Gastrocnemius medialis (tissue), 4 donors: Measurements from ENCODE around the gene TRNP1. TPM values are rescaled to one million over a fixed set of nuclear protein-coding genes. Genes with fewer than 3 reads are reported as not detected.
A peak's percentile ranks its signal among the peaks of the same experiment; 100 is the strongest.

ENCODE experiments used
- ATAC-seq, 2 donors: fragments of 150-250 bp; one replicate each; pipeline ENCODE4 v1.9.1; 2016
- DNase-seq, 2 donors: peaks; one replicate each; pipeline ENCODE4 v3.0.0-alpha.2; 2019
- H3K27ac ChIP-seq, 4 donors: fragments of 200-600 bp; sonication (generic); 1 replicate in 1 of 4; 2 replicates in 3 of 4; pipeline ENCODE4 v1.5.1; 2016 to 2018; ENCODE audit warnings: mild to moderate bottlenecking in 2 of 4, moderate library complexity in 1 of 4
- H3K27me3 ChIP-seq, 3 donors: fragments of 200-600 bp; sonication (generic) in 2 of 3; 1 replicate in 1 of 3; 2 replicates in 2 of 3; pipeline versions ENCODE4 v1.5.1 to v1.6.0; 2016 to 2019; ENCODE audit warnings: mild to moderate bottlenecking in 1 of 3, moderate library complexity in 1 of 3
- H3K36me3 ChIP-seq, 2 donors: fragments of 200-600 bp; sonication (generic) in 1 of 2; one replicate each; pipeline ENCODE4 v1.5.1; 2017 to 2018
- H3K4me1 ChIP-seq, 2 donors: fragments of 200-600 bp; sonication (generic) in 1 of 2; one replicate each; pipeline ENCODE4 v1.5.1; 2016 to 2017; ENCODE audit warnings: mild to moderate bottlenecking in 2 of 2
- H3K4me3 ChIP-seq, 4 donors: fragments of 200-600 bp; sonication (generic) in 3 of 4; 1 replicate in 1 of 4; 2 replicates in 3 of 4; pipeline ENCODE4 v1.5.1; 2016 to 2019; ENCODE audit warnings: mild to moderate bottlenecking in 2 of 4
- H3K9me3 ChIP-seq, 3 donors: fragments of 200-600 bp; sonication (generic) in 2 of 3; 1 replicate in 1 of 3; 2 replicates in 2 of 3; pipeline ENCODE4 v1.5.1; 2016 to 2019
- CTCF ChIP-seq, 5 experiments: fragments of 450-650 bp in 3 of 5; fragments of 200-600 bp in 2 of 5; sonication (generic) in 2 of 5; IDR thresholded peaks in 4 of 5; conservative IDR thresholded peaks in 1 of 5; 1 replicate in 4 of 5; 2 replicates in 1 of 5; pipeline ENCODE4 v1.5.1; 2016 to 2019; ENCODE audit warnings: antibody characterized with exemption in 5 of 5, mild to moderate bottlenecking in 3 of 5, moderate library complexity in 3 of 5
- POLR2A ChIP-seq, 2 donors: fragments of 450-650 bp; IDR thresholded peaks; one replicate each; pipeline ENCODE4 v1.6.1; 2017; ENCODE audit warnings: antibody characterized with exemption in 2 of 2, mild to moderate bottlenecking in 2 of 2, moderate library complexity in 2 of 2
- in situ Hi-C, 4 donors: fragments of 200-750 bp; cut with MboI; loops; one replicate each; pipeline versions ENCODE4 v1.15.0 to v1.8.0; 2017; ENCODE audit warnings: low sequenced_read_pairs in 4 of 4
- intact Hi-C: fragments of 100-400 bp; cut with DNase I; formaldehyde crosslinking; loops from one replicate; pipeline ENCODE4 v1.15.1; 2023; ENCODE audit warnings: low total_unique reads
- total RNA-seq, 4 donors: library from RNA; depleted of rRNA; stranded (reverse); fragments of >200 nt; gene quantifications; one replicate each; pipeline versions ENCODE4 v1.1.0 to v1.2.3, GENCODE V29; 2016

Gene TRNP1
- total RNA-seq, 4 donors from 2014 or later, result 1.2 to 5.1 (median 2.0) TPM

GRCh38 chr1:27026621-27027574 lies 33.4 kb downstream of the TRNP1 start:
- Histone ChIP-seq H3K9me3 (no peaks in the 10 kb centered on the region), H3K27ac (no peak overlapping the region), H3K4me3 (no peak overlapping the region), H3K36me3 (no peaks in the 10 kb centered on the region), H3K27me3 (peaks cover 0 to 2% (median 0%) of the 10 kb centered on the region in 3 donors), H3K4me1 (peaks cover 4 to 8% of the 10 kb centered on the region in 2 donors)
- intact Hi-C loops, result no loop called here
- in situ Hi-C loops, result no loop called here
- no peak for TF ChIP-seq CTCF (IDR thresholded peaks at IDR 0.05 in 4 of 5, conservative IDR thresholded peaks at IDR 0.05 in 1 of 5)
- TF ChIP-seq POLR2A (IDR thresholded peaks at IDR 0.05), result no peak
- DNase-seq, result no peak
- no peak for ATAC-seq

GRCh38 chr1:27027575-27028250 lies 34.2 kb downstream of the TRNP1 start:
- Histone ChIP-seq H3K9me3 (no peaks in the 10 kb centered on the region), H3K4me1 (peaks cover 4 to 8% of the 10 kb centered on the region in 2 donors), H3K4me3 (no peak overlapping the region), H3K27me3 (peaks cover 0 to 2% (median 0%) of the 10 kb centered on the region in 3 donors), H3K36me3 (no peaks in the 10 kb centered on the region), H3K27ac (no peak overlapping the region)
- DNase-seq, result no peak
- intact Hi-C loops (no loop called here), in situ Hi-C loops (no loop called here)
- TF ChIP-seq POLR2A (IDR thresholded peaks at IDR 0.05), result no peak
- no peak for TF ChIP-seq CTCF (IDR thresholded peaks at IDR 0.05 in 4 of 5, conservative IDR thresholded peaks at IDR 0.05 in 1 of 5)
- ATAC-seq, result no peak

GRCh38 chr1:27029517-27029916 lies 36.0 kb downstream of the TRNP1 start:
- no peaks in the 10 kb centered on the region for H3K9me3 ChIP-seq
- intact Hi-C loops (no loop called here), in situ Hi-C loops (no loop called here)
- H3K36me3 ChIP-seq, result no peaks in the 10 kb centered on the region
- no peak overlapping the region for H3K4me3 ChIP-seq
- H3K27me3 ChIP-seq, result peaks cover 0 to 2% (median 0%) of the 10 kb centered on the region in 3 donors
- H3K27ac ChIP-seq, result no peak overlapping the region
- ATAC-seq (no peak), DNase-seq (no peak)
- TF ChIP-seq POLR2A (IDR thresholded peaks at IDR 0.05) (no peak), CTCF (IDR thresholded peaks at IDR 0.05 in 4 of 5, conservative IDR thresholded peaks at IDR 0.05 in 1 of 5) (no peak)
- H3K4me1 ChIP-seq, result peaks cover 4 to 8% of the 10 kb centered on the region in 2 donors

GRCh38 chr1:27031235-27032118 lies 38.0 kb downstream of the TRNP1 start:
- in situ Hi-C loops, result no loop called here
- peak overlapping the region in 3 of 4 donors; percentile 36 to 51 (median 45) for H3K27ac ChIP-seq
- no peaks in the 10 kb centered on the region for H3K36me3 ChIP-seq
- H3K27me3 ChIP-seq, result peaks cover 0 to 2% (median 0%) of the 10 kb centered on the region in 3 donors
- ATAC-seq (peak; percentile 51 to 58), DNase-seq (peak; percentile 6 to 37)
- peaks cover 4 to 8% of the 10 kb centered on the region in 2 donors for H3K4me1 ChIP-seq
- intact Hi-C loops, result loop anchor here (5.0 kb wide), 1 partner anchor 34 kb away; no protein-coding TSS in a partner anchor
- H3K4me3 ChIP-seq, result peak overlapping the region; percentile 36 to 48 (median 44)
- TF ChIP-seq POLR2A (IDR thresholded peaks at IDR 0.05) (no peak), CTCF (IDR thresholded peaks at IDR 0.05 in 4 of 5, conservative IDR thresholded peaks at IDR 0.05 in 1 of 5) (no peak)
- H3K9me3 ChIP-seq, result no peaks in the 10 kb centered on the region
